OCI-LY7 (cell line): ENCODE measurements around the gene ARHGAP40. TPM values are rescaled to one million over a fixed set of nuclear protein-coding genes. Genes with fewer than 3 reads are reported as not detected.

Experiments used
- BruUV-seq: library from RNA; stranded (reverse); fragments of 400-500 nt; replicated peaks from 2 replicates; lab custom pipeline; 2021; lab: Mats Ljungman, UMichigan
- CTCF ChIA-PET: fragments of 300-600 bp; sonication (Branson Sonifier 250); formaldehyde crosslinking; loops from one replicate; lab custom pipeline; 2022; ENCODE audit warnings: antibody characterized with exemption; ENCODE audit not compliant: unreplicated experiment; lab: Charles Lee
- POLR2A ChIA-PET: fragments of 300-600 bp; sonication (Branson Sonifier 250); formaldehyde crosslinking; loops from one replicate; lab custom pipeline; 2022; ENCODE audit warnings: antibody characterized with exemption; lab: Charles Lee
- DNase-seq: peaks from one replicate; pipeline ENCODE4 v3.0.0-alpha.2; 2015; ENCODE audit warnings: low spot score
- H2AFZ ChIP-seq: fragments of 200-600 bp; sonication (generic), shearing (Covaris generic); 2 replicates; pipeline ENCODE4 v1.6.1; 2014; ENCODE audit warnings: mild to moderate bottlenecking, antibody characterized with exemption, low read length, moderate library complexity
- H3K27ac ChIP-seq: fragments of 200-600 bp; sonication (generic); 2 replicates; pipeline ENCODE4 v1.5.1; 2014; ENCODE audit warnings: mixed run types, low read depth, mild to moderate bottlenecking, moderate library complexity, low read length, inconsistent platforms; ENCODE audit not compliant: poor library complexity, severe bottlenecking
- H3K36me3 ChIP-seq: fragments of 200-600 bp; sonication (generic); 2 replicates; pipeline ENCODE4 v1.6.1; 2014; ENCODE audit warnings: mild to moderate bottlenecking, antibody characterized with exemption, low read length, moderate library complexity, mixed read lengths; ENCODE audit not compliant: insufficient read depth
- H3K4me1 ChIP-seq: fragments of 200-600 bp; sonication (generic); 2 replicates; pipeline ENCODE4 v1.5.1; 2014; ENCODE audit warnings: mild to moderate bottlenecking, low read length; ENCODE audit not compliant: insufficient read depth, poor library complexity, severe bottlenecking
- H3K4me2 ChIP-seq: fragments of 200-600 bp; sonication (generic); 2 replicates; pipeline ENCODE4 v1.6.1; 2014; ENCODE audit warnings: mild to moderate bottlenecking, low read length
- H3K4me3 ChIP-seq: fragments of 200-600 bp; sonication (generic); 2 replicates; pipeline ENCODE4 v1.5.1; 2014; ENCODE audit warnings: mild to moderate bottlenecking, low read depth, low read length; ENCODE audit not compliant: poor library complexity, severe bottlenecking
- H3K79me2 ChIP-seq: fragments of 200-600 bp; sonication (generic); 2 replicates; pipeline ENCODE4 v1.6.1; 2016; ENCODE audit warnings: low read depth, mild to moderate bottlenecking, low read length, moderate library complexity, mixed read lengths; ENCODE audit not compliant: insufficient read depth
- H3K9me2 ChIP-seq: fragments of 200-600 bp; sonication (generic); 2 replicates; pipeline ENCODE4 v1.6.1; 2016; ENCODE audit warnings: mild to moderate bottlenecking, low read length, mixed read lengths; ENCODE audit not compliant: insufficient read depth
- H3K9me3 ChIP-seq: fragments of 200-600 bp; sonication (generic); 2 replicates; pipeline ENCODE4 v1.6.1; 2014; ENCODE audit warnings: mild to moderate bottlenecking, mixed run types, low read length, mixed read lengths
- H4K20me1 ChIP-seq: fragments of 200-600 bp; sonication (generic); 2 replicates; pipeline ENCODE4 v1.6.1; 2014; ENCODE audit warnings: mild to moderate bottlenecking, antibody characterized with exemption, low read length, moderate library complexity, mixed read lengths; ENCODE audit not compliant: insufficient read depth
- CTCF ChIP-seq: fragments of 200-600 bp; sonication (generic); conservative IDR thresholded peaks from 2 replicates; pipeline ENCODE4 v1.5.1; 2014; ENCODE audit warnings: mild to moderate bottlenecking, antibody characterized with exemption, low read length, moderate library complexity, mixed read lengths
- EZH2phosphoT487 ChIP-seq: fragments of 200-600 bp; sonication (generic); IDR thresholded peaks from 2 replicates; pipeline ENCODE4 v1.6.1; 2018; ENCODE audit warnings: low read depth, borderline replicate concordance, mild to moderate bottlenecking, mixed run types, antibody characterized with exemption, low read length, moderate library complexity, mixed read lengths
- intact Hi-C: fragments of 100-400 bp; cut with micrococcal nuclease; formaldehyde crosslinking; loops from one replicate; pipeline ENCODE4 v1.10.0; 2022; ENCODE audit not compliant: unreplicated experiment
- total RNA-seq, 2 experiments: library from RNA; depleted of rRNA in 1 of 2; stranded (reverse); fragments of >200 nt in 1 of 2; shearing (Covaris generic) in 1 of 2; gene quantifications; 2 replicates each; pipeline ENCODE4 v1.2.3, GENCODE V29; 2014 to 2022

Gene ARHGAP40
- total RNA-seq, 2 experiments from 2014 or later = not detected

GRCh38 chr20:38588303-38588702 is 13.3 kb upstream of the ARHGAP40 start:
- no TSS peak for BruUV-seq
- Histone ChIP-seq H4K20me1 (no peaks in the 10 kb centered on the region), H3K27ac (no peak overlapping the region), H3K4me2 (no peak overlapping the region), H3K4me3 (no peak overlapping the region), H3K9me3 (no peaks in the 10 kb centered on the region), H3K9me2 (no peaks in the 10 kb centered on the region), H2AFZ (no peak overlapping the region), H3K4me1 (no peaks in the 10 kb centered on the region), H3K79me2 (no peaks in the 10 kb centered on the region), H3K36me3 (no peaks in the 10 kb centered on the region)
- intact Hi-C loops = no loop called here
- ChIA-PET CTCF (no interaction called here), POLR2A (no interaction called here)
- TF ChIP-seq CTCF (no peak), EZH2phosphoT487 (no peak)
- no peak for DNase-seq

GRCh38 chr20:38589351-38589750 is 12.3 kb upstream of the ARHGAP40 start:
- H3K9me2 ChIP-seq = no peaks in the 10 kb centered on the region
- H3K4me1 ChIP-seq = no peaks in the 10 kb centered on the region
- H3K4me2 ChIP-seq = no peak overlapping the region
- intact Hi-C loops = no loop called here
- H2AFZ ChIP-seq = no peak overlapping the region
- BruUV-seq = no TSS peak
- H4K20me1 ChIP-seq = no peaks in the 10 kb centered on the region
- TF ChIP-seq CTCF (no peak), EZH2phosphoT487 (no peak)
- H3K36me3 ChIP-seq = no peaks in the 10 kb centered on the region
- CTCF ChIA-PET = no interaction called here
- no peak for DNase-seq
- no peak overlapping the region for H3K27ac ChIP-seq
- POLR2A ChIA-PET = no interaction called here
- no peaks in the 10 kb centered on the region for H3K9me3 ChIP-seq
- H3K79me2 ChIP-seq = no peaks in the 10 kb centered on the region
- no peak overlapping the region for H3K4me3 ChIP-seq

- Histone ChIP-seq H3K9me2 (no peaks in the 10 kb centered on the region), H2AFZ (no peak overlapping the region), H3K4me1 (no peaks in the 10 kb centered on the region), H3K36me3 (no peaks in the 10 kb centered on the region), H3K79me2 (no peaks in the 10 kb centered on the region), H3K27ac (no peak overlapping the region), H3K9me3 (no peaks in the 10 kb centered on the region), H4K20me1 (no peaks in the 10 kb centered on the region), H3K4me3 (no peak overlapping the region), H3K4me2 (no peak overlapping the region)
- no peak for TF ChIP-seq CTCF
- TF ChIP-seq EZH2phosphoT487 = no peak
- intact Hi-C loops = no loop called here
- ChIA-PET CTCF (no interaction called here), POLR2A (no interaction called here)
- BruUV-seq = no TSS peak
- DNase-seq = no peak
Observed at GRCh38 chr20:38589967-38590675, 11.5 kb upstream of the ARHGAP40 start.
